Fibroblast of villous mesenchyme (primary cell): ENCODE results near the gene HOXB6. TPM values are rescaled to one million over a fixed set of nuclear protein-coding genes. Genes with fewer than 3 reads are reported as not detected.

Source experiments
- DNase-seq: peaks from one replicate; pipeline ENCODE4 v3.0.0-alpha.2; 2010; ENCODE audit warnings: low read depth
- H3K4me3 ChIP-seq: 2 replicates; pipeline ENCODE4 v1.5.1; 2011; ENCODE audit warnings: low read depth, mild to moderate bottlenecking, low read length
- total RNA-seq: library from RNA; depleted of rRNA; stranded (reverse); fragments of >200 nt; gene quantifications from 2 replicates; pipeline ENCODE4 v1.2.3, GENCODE V29; 2012
- TF ChIP-seq, protein P1 (sequence below): IDR thresholded peaks from 2 replicates; pipeline ENCODE4 v1.5.1; 2012; ENCODE audit warnings: low read depth, mild to moderate bottlenecking, low read length; ENCODE audit not compliant: insufficient read depth

The HOXB6 gene
- total RNA-seq, 1 donor: 1.3 TPM

DNA sequence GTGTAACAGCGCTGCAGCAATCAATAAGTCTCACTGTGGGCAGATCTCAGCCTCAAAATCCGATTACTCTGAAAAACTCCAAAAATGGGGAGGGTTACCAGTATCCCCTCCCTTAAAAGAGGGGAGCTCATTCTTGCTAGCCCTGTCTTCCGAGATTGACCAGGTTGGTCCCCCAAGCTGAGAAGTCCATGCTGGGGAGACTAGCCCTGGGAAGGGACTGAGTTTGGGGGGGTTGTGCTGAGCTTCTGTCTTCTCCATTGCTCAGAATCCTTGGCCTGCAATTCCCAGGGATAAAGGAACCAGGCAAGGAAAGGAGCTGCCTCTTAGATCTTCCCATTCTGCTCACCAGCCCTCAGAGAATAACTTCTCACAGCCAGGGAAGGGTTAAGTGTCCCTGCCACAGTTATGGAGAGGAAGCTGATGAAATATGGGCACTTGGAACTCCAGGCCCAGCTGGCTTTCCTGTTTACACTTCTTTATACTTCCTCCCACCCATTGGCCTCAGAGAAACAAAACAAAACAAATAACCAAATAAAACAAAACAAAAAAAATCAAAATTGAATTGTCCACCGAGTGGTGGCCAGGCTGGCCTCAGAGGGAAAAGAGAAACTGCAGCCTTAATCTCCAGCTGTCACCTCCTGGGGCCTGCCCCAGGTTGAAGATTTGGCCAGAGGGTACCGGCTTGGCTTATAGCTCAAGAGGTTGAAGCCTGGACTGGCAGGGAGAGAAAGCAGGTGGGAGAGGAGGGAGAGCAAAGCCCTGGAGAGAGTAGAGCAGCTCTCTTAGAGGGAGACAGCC, 17.3 kb downstream of the HOXB6 start:
- H3K4me3 ChIP-seq: peak overlapping the region; percentile 62
- DNase-seq: peak; percentile 72
- TF ChIP-seq, protein P1, sequence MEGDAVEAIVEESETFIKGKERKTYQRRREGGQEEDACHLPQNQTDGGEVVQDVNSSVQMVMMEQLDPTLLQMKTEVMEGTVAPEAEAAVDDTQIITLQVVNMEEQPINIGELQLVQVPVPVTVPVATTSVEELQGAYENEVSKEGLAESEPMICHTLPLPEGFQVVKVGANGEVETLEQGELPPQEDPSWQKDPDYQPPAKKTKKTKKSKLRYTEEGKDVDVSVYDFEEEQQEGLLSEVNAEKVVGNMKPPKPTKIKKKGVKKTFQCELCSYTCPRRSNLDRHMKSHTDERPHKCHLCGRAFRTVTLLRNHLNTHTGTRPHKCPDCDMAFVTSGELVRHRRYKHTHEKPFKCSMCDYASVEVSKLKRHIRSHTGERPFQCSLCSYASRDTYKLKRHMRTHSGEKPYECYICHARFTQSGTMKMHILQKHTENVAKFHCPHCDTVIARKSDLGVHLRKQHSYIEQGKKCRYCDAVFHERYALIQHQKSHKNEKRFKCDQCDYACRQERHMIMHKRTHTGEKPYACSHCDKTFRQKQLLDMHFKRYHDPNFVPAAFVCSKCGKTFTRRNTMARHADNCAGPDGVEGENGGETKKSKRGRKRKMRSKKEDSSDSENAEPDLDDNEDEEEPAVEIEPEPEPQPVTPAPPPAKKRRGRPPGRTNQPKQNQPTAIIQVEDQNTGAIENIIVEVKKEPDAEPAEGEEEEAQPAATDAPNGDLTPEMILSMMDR: no peak

DNA sequence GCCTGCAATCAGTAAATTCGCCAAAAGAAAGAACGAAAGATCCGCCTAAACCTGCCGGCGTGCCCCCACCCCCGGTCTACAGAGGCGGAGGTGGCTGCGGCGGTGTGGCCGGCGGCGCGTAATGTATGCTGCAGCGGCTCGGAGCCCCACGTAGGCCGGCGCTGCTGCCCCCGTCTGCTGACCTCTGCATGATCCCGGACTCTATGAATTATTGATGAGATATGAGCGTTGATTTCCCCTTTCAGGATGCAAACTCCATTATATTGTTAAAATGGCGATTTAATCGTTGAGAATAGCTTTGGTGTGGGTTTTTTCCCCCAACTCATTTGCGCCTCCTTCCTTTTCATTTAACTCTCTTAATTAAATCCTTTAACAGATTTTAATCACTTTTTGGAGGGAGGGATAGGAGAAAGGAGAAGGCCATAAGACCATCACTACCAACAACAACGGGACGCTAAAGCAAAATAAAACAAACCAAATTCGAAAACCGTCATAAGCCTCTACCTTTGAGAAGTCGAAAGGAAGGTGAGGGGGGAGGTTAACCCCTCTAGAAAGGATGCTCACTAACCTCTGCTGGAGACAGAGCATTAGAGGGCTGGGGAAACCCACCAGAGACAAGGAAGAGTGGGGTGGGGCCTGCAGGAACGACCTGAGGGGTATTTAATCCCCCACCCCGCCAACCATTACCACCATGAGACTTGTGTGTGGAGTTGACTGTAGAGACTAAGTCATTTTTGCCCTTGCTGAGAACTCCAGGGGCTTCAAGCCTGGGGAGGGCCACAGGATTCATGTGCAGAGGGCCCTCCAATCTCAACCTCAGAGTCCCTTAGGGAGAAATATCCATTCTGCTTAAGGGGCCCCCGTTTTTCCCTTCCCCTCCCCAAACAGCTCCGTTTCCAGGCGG, 18.2 kb downstream of the HOXB6 start:
- TF ChIP-seq, protein P1: no peak
- no peak for DNase-seq
- peak overlapping the region; percentile 75 for H3K4me3 ChIP-seq

DNA sequence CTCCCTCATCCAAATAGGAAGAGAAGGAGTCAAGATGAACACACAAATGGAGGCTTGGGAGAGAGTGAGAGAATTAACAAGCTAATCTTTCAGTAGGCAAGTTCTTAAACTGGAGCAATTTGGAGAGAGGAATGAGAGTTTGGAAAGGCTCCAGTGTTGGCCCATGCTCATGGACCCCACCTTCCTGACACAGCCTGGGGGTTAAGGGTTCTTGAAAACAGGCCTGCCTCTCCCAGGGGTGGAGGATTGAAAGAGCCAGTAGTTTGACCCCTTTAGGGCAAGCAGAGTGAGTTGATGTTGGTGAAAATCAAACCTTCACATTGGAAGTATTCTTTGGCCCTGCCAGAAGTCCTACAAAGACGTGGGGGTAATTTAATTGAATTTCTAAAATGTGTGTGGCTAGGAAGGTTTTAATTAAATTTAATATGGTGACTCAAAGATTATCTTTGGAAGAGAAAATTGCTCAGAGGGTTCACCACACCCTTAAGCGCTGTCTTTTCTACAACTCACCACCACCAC, 20.5 kb downstream of the HOXB6 start:
- no peak for DNase-seq
- no peak overlapping the region for H3K4me3 ChIP-seq
- TF ChIP-seq, protein P1: no peak

DNA sequence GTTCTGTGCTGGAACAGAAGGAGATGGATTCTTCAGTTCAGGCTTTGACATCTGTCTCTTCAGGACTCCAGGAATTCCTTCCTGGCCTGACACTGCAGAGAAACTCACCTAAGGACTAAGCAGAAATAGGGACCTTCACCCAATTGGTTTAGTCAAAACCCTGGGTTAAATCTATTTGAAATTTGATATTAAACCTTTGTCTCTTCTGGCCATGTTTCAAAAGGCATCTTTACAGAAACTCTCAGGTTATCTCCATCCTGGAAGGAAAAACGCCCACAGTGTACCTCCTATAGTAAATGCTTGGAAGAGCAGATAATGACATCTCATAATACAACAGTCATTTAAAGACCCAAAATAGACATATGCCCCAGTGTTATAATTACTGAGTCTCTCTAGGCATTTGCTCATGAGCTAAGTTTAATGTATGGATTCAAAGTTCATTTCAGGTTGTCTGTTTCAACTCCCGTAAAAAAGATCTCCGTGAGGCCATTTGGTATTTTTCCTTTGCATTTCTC, 21.0 kb downstream of the HOXB6 start:
- H3K4me3 ChIP-seq: no peak overlapping the region
- no peak for DNase-seq
- TF ChIP-seq, protein P1: no peak

DNA sequence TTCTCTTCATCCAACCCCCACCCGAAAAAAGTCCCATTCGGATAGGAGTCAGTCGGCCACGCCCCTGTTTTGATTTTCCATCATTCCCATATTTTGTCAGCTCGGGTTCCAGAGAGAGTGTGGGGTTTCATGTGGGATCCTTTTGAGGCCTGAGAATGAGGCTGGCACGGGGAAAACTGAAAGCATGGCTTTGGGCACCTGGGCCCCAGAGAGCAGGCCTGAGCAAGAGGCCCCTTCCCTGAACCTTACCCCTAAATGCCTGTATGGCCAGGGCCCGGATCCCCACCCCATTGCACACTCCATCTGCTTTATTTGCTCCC, 22.1 kb downstream of the HOXB6 start:
- no peak overlapping the region for H3K4me3 ChIP-seq
- TF ChIP-seq, protein P1: no peak

DNA sequence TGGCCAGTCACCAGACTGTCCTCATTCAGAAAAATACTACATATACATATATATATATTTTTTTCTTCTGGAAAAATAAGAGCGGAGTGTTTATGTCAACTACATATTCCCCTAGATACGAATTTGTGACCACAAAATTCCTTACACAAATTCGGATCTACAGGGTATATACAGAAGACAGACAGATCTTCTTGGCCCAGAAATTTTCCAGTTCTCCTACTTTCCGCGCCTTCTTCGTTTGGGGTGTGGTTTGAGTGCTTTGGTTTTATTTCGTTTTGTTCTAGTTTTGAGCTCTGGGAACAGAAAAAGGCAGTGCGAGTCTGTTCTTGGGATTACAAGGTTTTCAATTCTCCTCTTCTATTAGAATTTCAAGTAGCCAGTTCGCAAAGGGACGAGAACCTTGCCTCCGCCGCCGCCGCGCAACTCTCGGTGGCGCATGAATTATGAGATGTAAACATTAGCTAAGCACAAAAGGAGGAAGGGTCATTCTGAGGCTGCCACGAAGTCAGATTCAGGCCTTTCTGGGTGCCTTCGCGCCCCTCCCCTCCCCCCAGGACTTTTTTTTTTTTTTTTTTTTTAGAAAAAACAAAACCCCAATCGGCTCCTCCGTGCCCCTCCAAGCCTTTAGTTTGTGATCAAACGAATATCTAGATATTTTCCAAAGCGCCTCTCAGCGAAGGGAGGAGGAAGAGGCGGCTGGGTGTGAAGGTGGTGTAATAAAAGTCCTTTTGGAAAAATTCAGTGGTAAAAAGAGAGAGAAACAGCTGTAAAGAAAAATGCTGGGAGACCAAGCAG, 24.8 kb downstream of the HOXB6 start:
- H3K4me3 ChIP-seq: no peak overlapping the region
- DNase-seq: peak; percentile 22
- TF ChIP-seq, protein P1: no peak

More for the DNA sequence above, 22.1 kb downstream of the HOXB6 start:
- DNase-seq: no peak
